Anterior cingulate cortex (tissue), 58 donors: ENCODE data around the gene S100A5.
A peak's percentile ranks its signal among the peaks of the same experiment; 100 is the strongest.
"Not testable (repeated sequence)": the region's sequence is repeated elsewhere in the genome, so short reads cannot be mapped to it uniquely, and the experiment has no call there.

Experiments used
- DNase-seq, 58 donors: peaks; one replicate each; lab custom pipeline; 2025; lab: John Stamatoyannopoulos, UW

Gene S100A5, protein sequence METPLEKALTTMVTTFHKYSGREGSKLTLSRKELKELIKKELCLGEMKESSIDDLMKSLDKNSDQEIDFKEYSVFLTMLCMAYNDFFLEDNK

DNA sequence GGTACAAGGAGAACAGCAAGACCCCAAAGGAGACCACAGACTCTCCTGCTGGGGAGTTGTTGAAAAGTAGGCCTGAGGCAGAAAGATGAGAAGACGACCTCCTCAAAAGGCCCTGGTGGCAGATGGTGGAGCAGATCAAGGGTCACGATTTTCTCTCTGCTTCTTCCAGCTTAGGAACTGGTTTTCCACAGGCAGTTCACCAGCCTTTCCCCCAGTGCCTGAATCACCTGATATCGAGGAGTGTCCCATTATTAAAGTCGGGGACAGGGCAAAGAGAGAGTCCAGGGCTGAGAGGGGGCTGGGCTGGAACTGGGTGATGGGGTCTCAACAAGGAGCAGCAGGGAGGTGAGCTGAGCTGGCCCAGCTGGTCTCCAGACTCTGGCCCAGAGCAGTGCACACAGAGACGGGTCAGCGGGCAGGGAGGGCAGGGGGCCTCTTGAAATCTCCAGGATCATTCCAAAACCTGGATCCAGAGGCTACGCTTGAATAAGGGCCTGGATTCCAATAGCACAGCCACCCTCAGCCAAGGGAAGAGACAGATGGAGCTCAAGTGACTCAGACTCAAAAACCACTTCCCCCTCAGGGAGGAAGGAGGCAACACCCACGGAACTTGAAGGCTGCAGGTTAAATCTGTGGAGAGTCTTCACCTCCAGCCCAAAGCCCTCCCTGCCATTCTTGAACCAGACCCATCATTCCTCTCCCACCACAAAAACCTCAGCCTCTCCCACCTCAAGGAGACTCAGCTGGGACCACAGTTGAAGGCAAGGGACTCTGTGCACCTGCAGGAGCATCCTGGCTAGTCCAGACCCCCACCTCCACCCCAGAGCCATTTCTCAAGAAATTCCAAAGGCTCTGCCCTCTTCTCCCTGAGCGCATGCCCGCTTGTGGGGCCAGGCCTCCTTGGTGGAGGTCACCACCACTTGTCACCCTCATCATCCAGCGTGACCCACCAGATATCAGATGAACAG, at the start of gene S100A5:
Gene S100A5 (minus strand): TSS at position 541 of the 968 bp plus-strand sequence. CDS start 743 bp downstream, outside the sequence.
- DNase-seq: peak in 6 of 58 donors; percentile 10 to 62 (median 30)

DNA sequence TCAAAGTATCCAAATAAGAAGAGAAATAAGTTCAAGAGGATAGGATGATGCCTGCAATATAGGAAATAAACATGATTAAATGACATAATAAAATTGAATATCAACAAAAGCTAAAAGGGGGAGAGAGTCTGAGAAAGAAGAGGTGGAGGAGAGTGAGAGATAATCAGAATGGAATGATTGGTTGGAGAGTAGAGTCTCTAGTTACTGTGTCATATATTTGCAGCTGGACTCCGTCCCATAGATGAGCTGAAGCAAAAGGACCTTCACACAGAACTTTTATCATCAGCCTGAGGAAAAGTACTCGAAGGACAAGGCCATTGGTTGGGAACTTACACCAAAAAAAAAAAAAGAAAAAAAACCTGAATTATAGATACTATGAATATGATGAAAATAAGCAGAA, 47.7 kb upstream of the S100A5 start:
- DNase-seq: no peak

DNA sequence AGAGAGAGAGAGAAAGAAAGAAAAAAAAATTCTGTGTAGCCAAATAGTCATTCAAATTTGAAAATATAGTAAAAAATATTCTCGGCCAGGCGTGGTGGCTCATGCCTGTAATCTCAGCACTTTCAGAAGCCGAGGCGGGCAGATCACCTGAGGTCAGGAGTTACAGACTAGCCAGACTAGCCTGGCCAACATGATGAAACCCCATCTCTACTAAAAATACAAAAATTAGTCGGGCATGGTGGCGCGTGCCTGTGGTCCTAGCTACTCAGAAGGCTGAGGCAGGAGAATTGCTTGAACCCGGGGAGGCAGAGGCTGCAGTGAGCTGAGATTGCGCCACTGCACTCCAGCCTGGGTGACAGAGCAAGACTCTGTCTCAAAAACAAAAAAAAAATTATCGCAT, 47.3 kb upstream of the S100A5 start:
- not testable (repeated sequence) for DNase-seq

DNA sequence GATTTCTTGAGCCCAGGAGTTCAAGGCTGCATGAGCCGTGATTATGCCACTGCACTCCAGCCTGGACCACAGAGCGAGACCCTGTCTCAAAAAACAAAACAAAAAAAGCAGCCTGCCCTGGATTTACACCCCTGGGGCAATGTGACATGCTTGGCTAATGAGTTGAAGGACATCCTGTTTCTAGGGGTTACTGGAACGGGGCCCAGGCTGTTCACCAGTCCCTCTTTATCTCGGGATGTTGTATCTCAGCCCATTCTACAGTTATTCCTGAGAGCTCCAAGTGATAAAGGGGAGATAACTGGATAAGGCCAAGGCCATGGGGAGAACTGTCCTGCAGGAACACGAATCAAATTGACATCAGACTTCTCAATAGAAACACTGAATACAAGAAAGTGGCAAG, 46.6 kb upstream of the S100A5 start:
- no peak for DNase-seq

DNA sequence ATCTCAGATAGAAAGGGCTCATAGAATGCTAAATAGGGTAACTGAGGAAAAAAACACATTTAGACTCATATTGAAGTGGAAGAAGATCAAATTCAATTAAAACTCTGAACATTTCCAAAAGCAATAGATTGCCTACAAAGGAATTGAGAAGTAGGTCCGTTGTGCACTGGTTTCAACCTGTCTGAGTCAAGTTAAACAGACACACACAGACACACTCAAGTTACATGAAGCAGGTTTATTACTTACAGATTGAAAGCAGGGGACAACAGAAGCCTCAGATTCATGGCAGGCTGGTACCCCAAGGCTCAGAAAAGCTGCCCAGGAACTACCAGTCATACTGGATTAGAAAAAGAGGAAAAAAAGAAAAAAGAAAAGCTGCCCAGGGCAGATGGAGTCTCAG, 45.6 kb upstream of the S100A5 start:
- DNase-seq: no peak

DNA sequence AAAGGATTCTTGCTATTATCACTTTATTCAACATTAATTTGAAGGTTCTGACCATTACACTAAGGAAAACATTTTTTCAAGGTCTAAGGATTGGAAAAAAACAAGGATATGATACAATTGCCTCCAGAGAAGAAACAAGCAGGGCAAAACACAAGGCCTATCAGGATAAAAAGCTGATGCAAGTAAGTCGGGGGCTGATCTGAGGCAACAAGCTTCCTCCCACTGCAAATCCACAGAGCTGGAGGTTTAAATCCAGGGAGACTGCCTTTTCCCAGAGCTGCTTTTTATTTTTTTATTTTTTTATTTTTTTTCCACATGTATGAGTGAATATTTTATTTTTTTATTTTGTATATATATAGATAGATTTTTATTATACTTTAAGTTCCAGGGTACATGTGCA, 44.3 kb upstream of the S100A5 start:
- DNase-seq: no peak

DNA sequence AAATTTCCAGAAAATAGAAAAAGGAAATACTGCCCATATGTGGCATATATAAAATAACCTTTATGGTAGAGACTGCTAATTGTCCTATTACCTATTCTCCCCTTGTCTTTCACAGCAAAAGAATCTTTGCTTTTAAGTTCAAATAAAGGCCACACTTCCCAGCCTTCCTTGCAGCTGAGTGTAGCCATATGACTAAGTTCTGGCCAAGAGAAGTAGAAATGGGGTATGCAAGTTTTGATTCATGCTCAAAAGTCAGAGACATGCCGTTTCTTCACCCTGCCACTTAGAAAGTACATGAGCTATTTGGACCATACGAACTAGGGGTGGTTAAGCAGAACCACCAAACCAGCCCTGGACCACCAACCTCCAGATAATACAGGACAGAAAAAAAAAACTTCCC, 43.2 kb upstream of the S100A5 start:
- DNase-seq: no peak

DNA sequence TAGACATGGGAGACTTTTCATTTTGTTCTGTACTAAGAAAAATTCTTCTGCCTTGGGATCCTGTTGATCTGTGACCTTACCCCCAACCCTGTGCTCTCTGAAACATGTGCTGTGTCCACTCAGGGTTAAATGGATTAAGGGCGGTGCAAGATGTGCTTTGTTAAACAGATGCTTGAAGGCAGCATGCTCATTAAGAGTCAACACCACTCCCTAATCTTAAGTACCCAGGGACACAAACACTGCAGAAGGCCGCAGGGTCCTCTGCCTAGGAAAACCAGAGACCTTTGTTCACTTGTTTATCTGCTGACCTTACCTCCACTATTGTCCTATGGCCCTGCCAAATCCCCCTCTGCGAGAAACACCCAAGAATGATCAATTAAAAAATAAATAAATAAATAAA, 42.8 kb upstream of the S100A5 start:
- DNase-seq: not testable (repeated sequence)

DNA sequence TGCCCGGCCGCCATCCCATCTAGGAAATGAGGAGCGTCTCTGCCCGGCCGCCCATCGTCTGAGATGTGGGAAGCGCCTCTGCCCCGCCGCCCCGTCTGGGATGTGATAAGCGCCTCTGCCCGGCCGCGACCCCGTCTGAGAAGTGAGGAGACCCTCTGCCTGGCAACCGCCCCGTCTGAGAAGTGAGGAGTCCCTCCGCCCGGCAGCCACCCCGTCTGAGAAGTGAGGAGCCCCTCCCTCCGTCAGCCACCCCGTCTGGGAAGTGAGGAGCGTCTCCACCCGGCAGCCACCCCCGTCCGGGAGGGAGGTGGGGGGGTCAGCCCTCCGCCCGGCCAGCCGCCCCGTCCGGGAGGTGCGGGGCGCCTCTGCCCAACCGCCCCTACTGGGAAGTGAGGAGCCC, 42.1 kb upstream of the S100A5 start:
- DNase-seq: not testable (repeated sequence)

DNA sequence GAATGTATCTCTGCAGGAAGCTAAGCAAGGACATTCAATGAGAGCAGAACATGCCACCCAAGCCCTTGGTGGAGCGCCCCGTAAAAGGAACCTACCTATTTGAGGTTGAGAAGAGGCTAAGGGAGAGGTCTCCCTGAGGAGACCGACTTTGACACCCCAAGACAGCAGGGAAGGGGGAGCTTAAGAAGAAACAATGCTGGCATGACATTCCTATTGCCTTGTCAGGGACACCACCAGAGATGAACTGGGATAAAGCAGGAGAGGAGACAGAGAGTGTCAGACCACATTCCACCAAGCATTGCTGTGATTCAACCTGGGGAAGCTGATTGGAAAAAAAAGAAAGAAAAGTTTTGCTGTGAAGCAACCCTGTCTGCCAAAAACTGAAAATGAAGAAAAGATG, 38.2 kb upstream of the S100A5 start:
- DNase-seq: no peak

DNA sequence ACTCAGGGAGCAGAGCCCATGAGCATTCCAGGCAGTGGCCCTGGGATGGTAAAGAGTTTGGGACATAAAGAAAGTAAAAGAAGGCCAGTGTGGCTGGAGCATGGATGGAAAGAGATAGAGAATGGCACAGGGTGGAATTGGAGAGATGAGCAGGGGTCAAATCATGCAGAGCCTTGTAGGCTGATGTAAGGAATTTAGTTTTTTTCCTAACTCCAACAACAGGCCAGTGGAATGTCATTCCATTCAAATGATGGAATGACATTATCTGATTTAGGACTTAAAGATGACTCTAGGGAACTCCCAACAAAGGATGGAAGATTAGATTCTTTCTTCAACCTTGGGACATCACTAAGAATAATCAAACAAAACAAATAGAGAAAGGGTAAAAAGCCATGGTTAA, 37.8 kb upstream of the S100A5 start:
- DNase-seq: no peak

DNA sequence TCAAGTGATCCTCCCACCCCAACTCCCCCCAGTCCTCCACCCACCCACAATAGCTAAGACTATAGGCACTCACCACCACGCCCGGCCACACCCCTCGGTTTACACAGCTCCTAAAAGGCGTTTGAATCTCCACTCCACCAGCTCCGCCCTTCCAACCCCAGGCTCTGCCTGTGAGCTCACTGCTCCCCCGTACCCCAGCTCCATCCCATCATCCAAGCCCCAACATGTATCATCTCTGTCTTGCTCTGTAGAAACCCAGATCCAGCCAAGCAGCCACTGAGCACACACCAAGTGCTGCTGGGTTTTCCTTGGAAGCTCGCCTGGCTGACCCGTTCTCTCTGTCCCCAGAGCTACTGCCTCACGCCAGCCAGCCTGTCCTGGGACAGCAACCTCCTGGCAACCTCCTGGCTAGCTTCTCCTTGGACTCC, 36.9 kb upstream of the S100A5 start:
- DNase-seq: peak in 30 of 58 donors; percentile 3 to 70 (median 28)

DNA sequence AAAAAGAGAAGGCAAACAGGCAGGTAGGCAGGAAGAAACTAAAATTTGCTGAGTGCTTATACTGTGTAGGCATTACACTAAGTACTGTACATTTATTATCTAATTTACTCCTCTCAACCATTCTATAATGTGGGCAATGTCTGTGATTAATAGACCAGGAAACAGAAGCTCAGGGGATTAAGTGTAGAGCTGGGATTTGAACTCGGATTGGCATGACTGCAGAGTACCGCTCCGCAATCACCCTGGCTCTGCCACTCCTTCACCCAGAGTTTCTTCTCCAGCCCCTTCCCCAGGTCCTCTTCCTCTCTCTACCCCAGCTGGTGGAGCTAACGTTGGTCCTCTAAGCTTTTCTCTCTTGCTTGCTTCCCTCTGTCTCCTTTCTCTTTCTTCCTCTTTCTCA, 36.4 kb upstream of the S100A5 start:
- no peak for DNase-seq

DNA sequence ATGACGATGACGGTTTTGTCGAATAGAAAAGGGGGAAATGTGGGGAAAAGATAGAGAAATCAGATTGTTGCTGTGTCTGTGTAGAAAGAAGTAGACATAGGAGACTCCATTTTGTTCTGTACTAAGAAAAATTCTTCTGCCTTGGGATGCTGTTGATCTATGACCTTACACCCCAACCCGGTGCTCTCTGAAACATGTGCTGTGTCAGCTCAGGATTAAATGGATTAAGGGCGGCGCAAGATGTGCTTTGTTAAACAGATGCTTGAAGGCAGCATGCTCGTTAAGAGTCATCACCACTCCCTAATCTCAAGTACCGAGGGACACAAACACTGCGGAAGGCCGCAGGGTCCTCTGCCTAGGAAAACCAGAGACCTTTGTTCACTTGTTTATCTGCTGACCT, 34.8 kb upstream of the S100A5 start:
- DNase-seq: not testable (repeated sequence)

DNA sequence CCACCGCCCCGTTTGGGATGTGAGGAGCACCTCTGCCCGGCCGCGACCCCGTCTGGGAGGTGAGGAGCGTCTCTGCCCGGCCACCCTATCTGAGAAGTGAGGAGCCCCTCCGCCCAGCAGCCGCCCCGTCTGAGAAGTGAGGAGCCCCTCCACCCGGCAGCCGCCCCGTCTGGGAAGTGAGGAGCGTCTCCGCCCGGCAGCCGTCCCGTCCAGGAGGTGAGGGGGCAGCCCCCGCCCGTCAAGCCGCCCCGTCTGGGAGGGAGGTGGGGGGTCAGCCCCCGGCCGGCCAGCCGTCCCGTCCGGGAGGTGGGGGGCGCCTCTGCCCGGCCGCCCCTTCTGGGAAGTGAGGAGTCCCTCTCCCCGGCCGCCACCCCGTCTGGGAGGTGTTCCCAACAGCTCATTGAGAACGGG, 34.4 kb upstream of the S100A5 start:
- DNase-seq: not testable (repeated sequence)

DNA sequence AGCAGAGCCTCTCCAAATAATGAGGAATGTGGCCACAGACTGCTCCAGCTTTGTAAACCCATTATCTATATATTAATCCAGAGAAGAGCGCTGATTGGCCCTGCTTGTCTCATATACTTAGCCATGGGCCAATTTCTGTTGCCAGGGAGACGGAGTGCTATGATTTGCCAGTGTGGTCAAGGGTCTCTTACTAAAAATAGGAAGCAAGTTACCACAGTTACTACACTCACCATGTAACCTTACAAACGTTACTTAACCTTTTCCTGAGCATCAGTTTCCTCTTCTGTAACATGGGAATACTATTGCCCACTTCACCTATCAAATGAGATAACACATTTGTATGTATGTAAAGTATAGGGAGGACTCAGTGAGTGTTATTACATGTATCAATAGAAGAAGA, 32.6 kb upstream of the S100A5 start:
- DNase-seq: no peak

DNA sequence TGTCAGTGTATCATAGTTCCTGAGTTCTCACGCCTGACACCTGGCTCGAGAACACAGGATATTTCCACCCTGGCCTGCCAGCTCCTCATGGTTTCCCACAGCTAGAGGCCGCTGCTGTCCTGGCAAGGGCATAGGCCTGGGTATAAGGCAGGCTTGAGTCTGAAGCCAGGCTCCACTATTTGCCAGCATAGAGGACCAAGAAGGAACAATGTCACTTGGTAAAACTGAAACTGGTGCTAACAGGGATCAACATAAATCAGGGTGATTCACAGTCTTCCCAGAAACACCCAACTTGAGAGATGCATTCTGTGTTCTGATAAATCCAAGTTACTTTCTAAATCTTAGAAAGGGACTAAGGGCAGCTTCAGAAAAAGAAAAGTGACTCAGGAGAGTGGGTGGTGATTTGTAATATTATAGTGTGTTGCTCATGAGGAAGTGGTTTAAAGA, 31.9 kb upstream of the S100A5 start:
- peak in 56 of 58 donors; percentile 11 to 87 (median 64) for DNase-seq

DNA sequence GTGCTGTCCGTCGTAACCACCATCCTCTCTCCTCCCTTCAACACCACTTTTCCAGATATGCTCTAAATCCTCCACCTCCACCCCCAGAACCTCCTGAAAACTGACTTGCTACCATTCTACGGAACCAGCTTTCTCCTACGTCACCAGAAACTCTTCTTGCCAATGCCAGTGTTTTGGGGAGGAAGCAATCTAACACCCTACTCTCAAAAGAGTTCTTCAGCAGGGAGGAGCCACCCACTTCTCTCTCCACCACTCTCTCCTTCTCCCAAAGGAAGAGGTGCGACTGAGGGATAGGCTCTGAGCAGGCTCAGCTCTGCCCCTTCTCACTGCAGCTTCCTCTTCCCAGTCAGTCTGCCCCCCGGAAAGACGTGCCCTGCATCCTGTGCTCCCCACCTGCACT, 31.0 kb upstream of the S100A5 start:
- DNase-seq: peak in 5 of 58 donors; percentile 2 to 44 (median 8)

DNA sequence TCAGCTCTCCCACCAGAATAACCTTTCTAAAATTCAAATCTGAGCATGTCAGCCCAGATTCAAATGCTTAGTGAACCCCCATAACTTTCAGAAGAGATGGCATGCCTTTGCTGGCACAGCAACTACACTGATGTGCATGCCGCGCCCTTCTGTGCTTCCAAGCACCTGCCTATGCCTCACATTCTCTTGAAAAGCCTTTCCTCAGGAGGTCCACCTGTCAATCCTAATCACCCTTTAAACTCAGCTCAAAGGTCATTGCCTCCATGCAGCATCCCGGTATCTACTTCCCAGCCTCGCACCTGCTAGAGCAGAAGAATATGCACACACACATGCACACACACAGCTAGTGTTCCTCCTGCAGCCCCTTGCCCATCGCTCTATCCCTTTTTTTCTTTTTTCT, 30.1 kb upstream of the S100A5 start:
- no peak for DNase-seq

DNA sequence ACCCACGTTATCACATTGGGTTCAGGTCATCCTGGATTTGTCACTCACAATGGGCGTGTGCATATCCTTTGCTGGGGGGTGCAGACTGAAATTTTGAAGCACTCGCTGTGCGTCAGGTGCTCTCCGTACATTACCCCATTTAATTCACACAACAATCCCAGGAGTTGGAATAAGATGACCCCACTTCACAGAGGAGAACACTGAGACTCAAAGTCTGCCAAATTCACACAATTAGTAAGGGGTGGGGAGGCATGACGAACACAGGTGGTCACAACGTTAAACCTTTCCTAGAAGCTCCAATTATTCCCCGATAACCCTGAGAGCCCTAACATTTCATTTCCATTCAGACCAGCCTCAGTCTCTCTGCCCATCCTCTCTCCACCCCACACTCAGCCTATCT, 28.7 kb upstream of the S100A5 start:
- no peak for DNase-seq

DNA sequence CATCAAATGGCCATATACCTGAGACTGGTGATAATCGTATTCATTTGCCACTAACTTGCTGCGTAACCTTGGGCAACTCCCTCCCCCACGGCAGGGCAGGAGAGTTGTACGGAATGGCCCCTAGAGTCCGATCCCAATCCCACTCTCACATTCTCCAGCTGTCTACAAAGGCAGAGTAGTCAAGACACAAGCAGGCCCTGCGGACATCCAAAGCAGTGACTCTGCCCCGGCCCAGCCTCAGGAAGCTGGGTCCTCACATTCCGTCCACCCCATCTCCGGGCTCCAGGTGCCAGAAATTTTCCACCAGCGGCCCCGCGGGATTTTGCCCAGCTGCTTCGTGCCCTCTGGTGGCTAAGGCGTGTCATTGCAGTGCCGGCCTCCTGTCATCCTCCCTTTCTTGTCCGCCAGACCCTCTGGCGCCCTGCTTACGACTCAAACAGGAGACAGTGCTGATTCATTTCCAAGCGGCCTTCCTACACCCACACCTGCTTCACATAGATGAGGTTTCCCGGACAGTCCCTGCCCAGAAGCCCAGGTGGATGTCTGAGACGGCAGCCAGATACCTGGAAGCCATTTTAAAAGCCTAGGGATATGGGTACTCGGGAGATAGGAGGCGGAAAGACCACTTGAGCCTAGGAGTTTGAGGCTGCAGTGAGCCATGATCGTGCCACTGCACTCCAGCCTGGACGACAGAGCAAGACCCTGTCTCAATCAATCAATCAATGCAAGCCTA, 27.8 kb upstream of the S100A5 start:
- peak in 56 of 58 donors; percentile 22 to 86 (median 70) for DNase-seq
